Testis (tissue), 3 donors: ENCODE measurements around the gene TBXA2R. TPM values are rescaled to one million over a fixed set of nuclear protein-coding genes. Genes with fewer than 3 reads are reported as not detected.
A peak's percentile ranks its signal among the peaks of the same experiment; 100 is the strongest.

ENCODE experiments used
- DNase-seq: peaks from one replicate; pipeline ENCODE4 v3.0.0-alpha.2; 2019
- H3K27ac ChIP-seq, 2 donors: fragments of 200-600 bp; sonication (generic); one replicate each; pipeline ENCODE4 v1.5.1; 2019
- H3K27me3 ChIP-seq: fragments of 200-600 bp; sonication (generic); one replicate; pipeline ENCODE4 v1.5.1; 2019
- H3K36me3 ChIP-seq: fragments of 200-600 bp; sonication (generic); one replicate; pipeline ENCODE4 v1.5.1; 2017; ENCODE audit warnings: low read depth; ENCODE audit errors: missing control alignments
- H3K4me1 ChIP-seq: fragments of 200-600 bp; sonication (generic); one replicate; pipeline ENCODE4 v1.5.1; 2019
- H3K4me3 ChIP-seq, 2 donors: fragments of 200-600 bp; sonication (generic); one replicate each; pipeline ENCODE4 v1.5.1; 2017 to 2019
- H3K9me3 ChIP-seq: fragments of 200-600 bp; sonication (generic); one replicate; pipeline ENCODE4 v1.5.1; 2017
- CTCF ChIP-seq, 3 experiments: fragments of 450-650 bp in 2 of 3; fragments of 200-600 bp in 1 of 3; sonication (generic) in 1 of 3; IDR thresholded peaks; one replicate each; pipeline ENCODE4 v1.5.1; 2016 to 2019; ENCODE audit warnings: antibody characterized with exemption in 3 of 3, mild to moderate bottlenecking in 2 of 3, moderate library complexity in 1 of 3
- POLR2A ChIP-seq: fragments of 450-650 bp; IDR thresholded peaks from one replicate; pipeline ENCODE4 v1.6.1; 2017; ENCODE audit warnings: antibody characterized with exemption, mild to moderate bottlenecking, moderate library complexity
- WGBS, 2 donors: methylation state at CpG; one replicate each; pipeline ENCODE4 v1.1.5; 2018; 5-methylcytosine and 5-hydroxymethylcytosine counted together
- intact Hi-C: fragments of 100-400 bp; cut with DNase I; formaldehyde crosslinking; loops from one replicate; pipeline ENCODE4 v1.15.1; 2023; ENCODE audit warnings: low total_unique reads
- polyA plus RNA-seq: library from polyadenylated mRNA; stranded (reverse); fragments of 350-450 nt; fragmentation: Illumina TruSeq; extraction: RNeasy Lipid Tissue Mini Kit (QIAGEN cat#74804); gene quantifications from one replicate; pipeline ENCODE4 v1.2.3, GENCODE V29; 2014; ENCODE audit warnings: low read depth, low replicate concordance; ENCODE audit not compliant: insufficient read depth
- total RNA-seq, 2 donors: library from RNA; depleted of rRNA; stranded (reverse); fragments of >200 nt; gene quantifications; one replicate each; pipeline ENCODE4 v1.2.3, GENCODE V29; 2016

Gene TBXA2R
- total and polyA plus RNA-seq, 3 donors from 2014 or later: 1.3 to 3.2 (median 1.8) TPM

GRCh38 chr19:3644351-3645066, 37.8 kb upstream of the TBXA2R start:
- DNase-seq: no peak
- no peak overlapping the region for H3K4me3 ChIP-seq
- H3K36me3 ChIP-seq: no peaks in the 10 kb centered on the region
- no peaks in the 10 kb centered on the region for H3K9me3 ChIP-seq
- no peak overlapping the region for H3K27ac ChIP-seq
- WGBS, 2 donors: 73 to 85% methylated on average over 14 to 19 of the region's 19 CpGs
- TF ChIP-seq POLR2A: no peak
- TF ChIP-seq CTCF (IDR thresholded peaks at IDR 0.05): no peak
- no peaks in the 10 kb centered on the region for H3K4me1 ChIP-seq
- intact Hi-C loops: no loop called here
- H3K27me3 ChIP-seq: no peaks in the 10 kb centered on the region

DNA sequence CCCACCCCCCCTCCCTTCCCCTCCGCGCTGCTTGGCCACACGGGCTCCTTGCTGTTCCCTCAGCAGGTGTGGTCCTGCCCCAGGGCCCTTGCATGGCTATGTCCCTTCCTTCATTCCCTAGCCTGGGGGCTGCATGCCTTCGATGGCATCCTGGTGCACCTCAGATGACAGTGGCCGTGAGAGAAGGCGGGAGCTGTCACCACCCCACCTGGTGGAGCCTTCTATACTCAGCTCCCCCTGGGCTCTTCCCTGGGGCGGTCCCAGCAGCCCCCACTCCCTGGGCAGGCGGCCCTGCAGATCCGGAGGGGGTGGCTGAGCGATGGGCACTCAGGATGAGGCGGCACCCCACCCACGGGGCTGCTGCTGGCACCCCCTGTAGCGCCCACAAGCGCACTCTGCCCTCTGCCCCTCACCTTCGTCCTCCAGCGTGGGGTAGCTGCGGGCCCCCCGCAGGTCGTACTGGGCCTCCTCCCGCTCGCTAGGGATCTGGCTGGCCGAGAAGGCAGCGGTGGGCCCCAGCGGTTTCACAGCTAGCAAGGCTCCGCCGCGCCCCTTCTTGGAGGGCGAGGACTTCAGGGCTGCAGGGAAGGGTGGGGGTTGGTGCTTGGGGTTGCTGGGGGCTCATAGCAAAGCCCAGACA, 37.1 kb upstream of the TBXA2R start:
- TF ChIP-seq POLR2A (no peak), CTCF (IDR thresholded peaks at IDR 0.05) (no peak)
- Histone ChIP-seq H3K4me3 (no peak overlapping the region), H3K27me3 (no peaks in the 10 kb centered on the region), H3K4me1 (no peaks in the 10 kb centered on the region), H3K27ac (no peak overlapping the region), H3K9me3 (no peaks in the 10 kb centered on the region), H3K36me3 (no peaks in the 10 kb centered on the region)
- WGBS, 2 donors: 82 to 87% methylated on average over 21 to 27 of the region's 28 CpGs
- no peak for DNase-seq
- intact Hi-C loops: no loop called here

- 56 to 75% methylated on average over 8 to 36 of the region's 36 CpGs for WGBS, 2 donors
- TF ChIP-seq POLR2A (no peak), CTCF (IDR thresholded peaks at IDR 0.05) (no peak)
- Histone ChIP-seq H3K4me1 (no peaks in the 10 kb centered on the region), H3K27me3 (no peaks in the 10 kb centered on the region), H3K9me3 (no peaks in the 10 kb centered on the region), H3K27ac (no peak overlapping the region), H3K4me3 (no peak overlapping the region), H3K36me3 (no peaks in the 10 kb centered on the region)
- intact Hi-C loops: no loop called here
- peak; percentile 76 for DNase-seq
These were observed 36.5 kb upstream of the TBXA2R start for GRCh38 chr19:3642987-3643673.

DNA sequence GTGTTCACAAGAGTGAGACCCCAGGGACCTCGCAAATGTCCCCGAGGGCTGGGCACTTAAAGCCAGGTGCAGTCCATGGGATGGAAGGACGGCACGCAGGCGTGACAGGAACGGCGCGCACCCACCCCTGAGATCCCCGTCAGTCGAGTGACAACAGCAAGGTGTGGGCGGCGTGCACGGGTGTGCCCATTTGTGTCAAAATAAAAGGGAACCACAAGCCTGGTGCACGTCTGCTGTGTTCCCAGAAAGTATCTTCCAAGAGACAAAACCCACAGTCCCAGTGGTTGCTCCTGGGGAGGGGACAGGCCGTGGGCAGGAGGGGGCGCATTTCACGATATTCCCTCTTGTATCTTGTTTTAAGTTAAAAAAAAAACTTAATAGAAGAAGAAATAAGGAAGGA, 35.6 kb upstream of the TBXA2R start:
- WGBS, 2 donors: 87 to 90% methylated on average over 17 of the region's 17 CpGs
- no peak overlapping the region for H3K27ac ChIP-seq
- no peak for TF ChIP-seq CTCF (IDR thresholded peaks at IDR 0.05)
- TF ChIP-seq POLR2A: no peak
- H3K36me3 ChIP-seq: no peaks in the 10 kb centered on the region
- H3K4me3 ChIP-seq: no peak overlapping the region
- intact Hi-C loops: no loop called here
- no peak for DNase-seq
- no peaks in the 10 kb centered on the region for H3K9me3 ChIP-seq
- H3K4me1 ChIP-seq: no peaks in the 10 kb centered on the region
- no peaks in the 10 kb centered on the region for H3K27me3 ChIP-seq
